CD14-positive monocyte (primary cell): Measurements from ENCODE around the gene CPEB2. TPM values are rescaled to one million over a fixed set of nuclear protein-coding genes. Genes with fewer than 3 reads are reported as not detected.

Experiments used
- DNase-seq, 3 donors: peaks; one replicate each; pipeline ENCODE4 v3.0.0-alpha.2; 2011 to 2022
- H2AFZ ChIP-seq: 2 replicates; pipeline ENCODE4 v1.6.0; 2012; ENCODE audit warnings: mild to moderate bottlenecking, low read depth, low read length, inconsistent platforms; ENCODE audit not compliant: insufficient read depth, poor library complexity, severe bottlenecking
- H3K27ac ChIP-seq, 2 donors: 1 replicate in 1 of 2; 2 replicates in 1 of 2; pipeline ENCODE4 v1.5.1; 2012 to 2013; ENCODE audit warnings: low read length in 2 of 2, control low read depth in 1 of 2, inconsistent platforms in 1 of 2, low read depth in 1 of 2, mild to moderate bottlenecking in 1 of 2
- H3K27me3 ChIP-seq, 2 donors: one replicate each; pipeline versions ENCODE4 v1.6.0 to v1.6.1; 2011 to 2013; ENCODE audit warnings: low read length in 2 of 2; ENCODE audit not compliant: control insufficient read depth in 2 of 2, insufficient read depth in 2 of 2
- H3K36me3 ChIP-seq, 2 donors: replicated peaks in 1 of 2; 1 replicate in 1 of 2; 2 replicates in 1 of 2; pipeline versions ENCODE4 v1.5.1 to v1.6.1; 2012 to 2013; ENCODE audit warnings: low read length in 2 of 2, control low read depth in 1 of 2, inconsistent platforms in 1 of 2, mild to moderate bottlenecking in 1 of 2; ENCODE audit not compliant: insufficient read depth in 2 of 2, control insufficient read depth in 1 of 2
- H3K4me1 ChIP-seq, 2 donors: 1 replicate in 1 of 2; 2 replicates in 1 of 2; pipeline versions ENCODE4 v1.5.1 to v1.6.1; 2012 to 2013; ENCODE audit warnings: low read length in 2 of 2, control low read depth in 1 of 2, inconsistent platforms in 1 of 2, mild to moderate bottlenecking in 1 of 2, moderate library complexity in 1 of 2; ENCODE audit not compliant: insufficient read depth in 2 of 2, control insufficient read depth in 1 of 2
- H3K4me2 ChIP-seq: replicated peaks from 2 replicates; pipeline ENCODE3; 2012; ENCODE audit warnings: low read length, moderate library complexity, mild to moderate bottlenecking; ENCODE audit not compliant: poor library complexity, severe bottlenecking; ENCODE audit errors: extremely low read depth
- H3K4me3 ChIP-seq, 3 experiments: fragments of 200-600 bp in 1 of 3; sonication (generic) in 1 of 3; replicated peaks in 1 of 3; 1 replicate in 2 of 3; 2 replicates in 1 of 3; pipeline ENCODE4 v1.5.1; 2011 to 2013; ENCODE audit warnings: low read length in 3 of 3, mild to moderate bottlenecking in 3 of 3, control low read depth in 2 of 3, low read depth in 2 of 3, inconsistent platforms in 1 of 3, moderate library complexity in 1 of 3
- H3K79me2 ChIP-seq: 2 replicates; pipeline ENCODE4 v1.6.0; 2012; ENCODE audit warnings: mild to moderate bottlenecking, control low read depth, inconsistent platforms, low read length, moderate library complexity; ENCODE audit not compliant: insufficient read depth
- H3K9ac ChIP-seq: 2 replicates; pipeline ENCODE4 v1.6.0; 2017; ENCODE audit warnings: low read length, mild to moderate bottlenecking; ENCODE audit not compliant: insufficient read depth, poor library complexity, severe bottlenecking
- H3K9me3 ChIP-seq, 2 donors: replicated peaks in 1 of 2; 1 replicate in 1 of 2; 2 replicates in 1 of 2; pipeline versions ENCODE4 v1.5.1 to v1.6.1; 2012 to 2013; ENCODE audit warnings: low read length in 2 of 2, control low read depth in 1 of 2; ENCODE audit not compliant: control insufficient read depth in 1 of 2, insufficient read depth in 1 of 2
- H4K20me1 ChIP-seq: 2 replicates; pipeline ENCODE4 v1.6.0; 2012; ENCODE audit warnings: mild to moderate bottlenecking, low read length, control low read depth, moderate library complexity; ENCODE audit not compliant: insufficient read depth
- H3K27ac Mint-ChIP-seq, 7 donors: one replicate each; pipeline ENCODE4 v1.8.0; 2020; ENCODE audit warnings: mild to moderate bottlenecking in 7 of 7, mixed read lengths in 7 of 7, moderate library complexity in 6 of 7, inconsistent platforms in 2 of 7
- H3K27me3 Mint-ChIP-seq, 3 donors: one replicate each; pipeline ENCODE4 v1.8.0; 2021 to 2022; ENCODE audit warnings: low read depth in 3 of 3, mild to moderate bottlenecking in 3 of 3, mixed read lengths in 3 of 3, moderate library complexity in 3 of 3, inconsistent platforms in 1 of 3
- H3K36me3 Mint-ChIP-seq, 2 donors: one replicate each; pipeline ENCODE4 v1.8.0; 2020; ENCODE audit warnings: mixed read lengths in 2 of 2, inconsistent platforms in 1 of 2, mild to moderate bottlenecking in 1 of 2
- H3K4me1 Mint-ChIP-seq: one replicate; pipeline ENCODE4 v1.8.0; 2020; ENCODE audit warnings: mild to moderate bottlenecking, mixed read lengths
- H3K4me3 Mint-ChIP-seq, 2 donors: one replicate each; pipeline ENCODE4 v1.8.0; 2020; ENCODE audit warnings: mild to moderate bottlenecking in 2 of 2, mixed read lengths in 2 of 2, moderate library complexity in 1 of 2
- H3K9me3 Mint-ChIP-seq, 7 donors: one replicate each; pipeline ENCODE4 v1.8.0; 2020 to 2022; ENCODE audit warnings: mixed read lengths in 7 of 7, mild to moderate bottlenecking in 6 of 7, moderate library complexity in 6 of 7, inconsistent platforms in 2 of 7
- CTCF ChIP-seq: fragments of 200-600 bp; IDR thresholded peaks from one replicate; pipeline ENCODE4 v1.8.0; 2022; ENCODE audit warnings: antibody characterized with exemption, mild to moderate bottlenecking
- WGBS: methylation state at CpG from one replicate; pipeline ENCODE4 v1.1.5; 2013; ENCODE audit warnings: missing lambda C conversion rate; ENCODE audit not compliant: insufficient coverage; 5-methylcytosine and 5-hydroxymethylcytosine counted together
- intact Hi-C, 2 donors: fragments of 100-400 bp; cut with micrococcal nuclease; formaldehyde crosslinking; loops; one replicate each; pipeline versions ENCODE4 v1.15.0 to v1.15.1; 2023
- polyA plus RNA-seq, 3 donors: library from polyadenylated mRNA; depleted of rRNA in 1 of 3; unstranded in 2 of 3; stranded (reverse) in 1 of 3; fragments of 300-500 nt in 2 of 3; fragments of >200 nt in 1 of 3; fragmentation: Illumina TruSeq in 2 of 3; gene quantifications; 1 replicate in 2 of 3; 2 replicates in 1 of 3; pipeline ENCODE4 v1.2.3, GENCODE V29; 2012 to 2021

The CPEB2 gene
- polyA plus RNA-seq, 3 donors, result 1.6 to 8.2 (median 1.7) TPM

- peak in 1 of 3 donors; percentile 23 for DNase-seq
- Mint-ChIP-seq H3K36me3 (peaks cover 32 to 38% of the 10 kb centered on the region in 2 donors), H3K4me1 (peaks cover 17% of the 10 kb centered on the region), H3K27ac (no peak overlapping the region), H3K27me3 (no peaks in the 10 kb centered on the region), H3K4me3 (peak overlapping the region; percentile 1 to 42), H3K9me3 (no peaks in the 10 kb centered on the region)
- Histone ChIP-seq H4K20me1 (peaks cover 64% of the 10 kb centered on the region), H3K27me3 (no peaks in the 10 kb centered on the region), H3K9me3 (no peaks in the 10 kb centered on the region), H3K9ac (peak overlapping the region; percentile 99), H3K4me2 (peak overlapping the region; percentile 92), H3K4me3 (peak overlapping the region in 1 of 3 experiments; percentile 95), H3K27ac (no peak overlapping the region), H3K4me1 (peaks cover 5 to 18% of the 10 kb centered on the region in 2 donors), H2AFZ (no peak overlapping the region), H3K79me2 (peaks cover 68% of the 10 kb centered on the region), H3K36me3 (peaks cover 28 to 44% of the 10 kb centered on the region in 2 donors)
- peak; percentile 67 for TF ChIP-seq CTCF
- intact Hi-C loops, result loop anchor here (10.0 kb wide), 3 partner anchors 698 to 1522 kb away; partner anchors contain the start of genes BOD1L1 (in 2 of the 2), BST1 (in 1 of the 2) and RAB28 (in 1 of the 2)
- WGBS, result no CpG with 5 or more reads among the region's 2 CpGs
Observed at GRCh38 chr4:15006416-15007024, 4.2 kb downstream of the CPEB2 start.

GRCh38 chr4:15007201-15007600, 4.9 kb downstream of the CPEB2 start:
- intact Hi-C loops, result loop anchor here (10.0 kb wide), 3 partner anchors 698 to 1522 kb away; partner anchors contain the start of genes BOD1L1 (in 2 of the 2), BST1 (in 1 of the 2) and RAB28 (in 1 of the 2)
- Mint-ChIP-seq H3K9me3 (no peaks in the 10 kb centered on the region), H3K4me3 (no peak overlapping the region), H3K27ac (no peak overlapping the region), H3K36me3 (peaks cover 38 to 45% of the 10 kb centered on the region in 2 donors), H3K27me3 (no peaks in the 10 kb centered on the region), H3K4me1 (peaks cover 17% of the 10 kb centered on the region)
- H3K27ac ChIP-seq, result no peak overlapping the region
- peaks cover 31 to 51% of the 10 kb centered on the region in 2 donors for H3K36me3 ChIP-seq
- no peak overlapping the region for H3K9ac ChIP-seq
- no peak for DNase-seq
- H3K79me2 ChIP-seq, result peaks cover 68% of the 10 kb centered on the region
- H3K4me1 ChIP-seq, result peaks cover 5 to 18% of the 10 kb centered on the region in 2 donors
- 94% methylated on average over 2 of the region's 6 CpGs for WGBS
- no peaks in the 10 kb centered on the region for H3K27me3 ChIP-seq
- no peak for TF ChIP-seq CTCF
- peaks cover 71% of the 10 kb centered on the region for H4K20me1 ChIP-seq
- H2AFZ ChIP-seq, result no peak overlapping the region
- no peak overlapping the region for H3K4me2 ChIP-seq
- no peaks in the 10 kb centered on the region for H3K9me3 ChIP-seq
- no peak overlapping the region for H3K4me3 ChIP-seq
